GM21786 (cell line): Measurements from ENCODE around the gene STX8.
"Not testable (repeated sequence)": the region's sequence is repeated elsewhere in the genome, so short reads cannot be mapped to it uniquely, and the experiment has no call there.

ENCODE experiments used
- ATAC-seq: cut with Tn5 transposase; IDR thresholded peaks from one replicate; pipeline ENCODE4 v1.9.1; 2021; ENCODE audit not compliant: unreplicated experiment

The STX8 gene, protein sequence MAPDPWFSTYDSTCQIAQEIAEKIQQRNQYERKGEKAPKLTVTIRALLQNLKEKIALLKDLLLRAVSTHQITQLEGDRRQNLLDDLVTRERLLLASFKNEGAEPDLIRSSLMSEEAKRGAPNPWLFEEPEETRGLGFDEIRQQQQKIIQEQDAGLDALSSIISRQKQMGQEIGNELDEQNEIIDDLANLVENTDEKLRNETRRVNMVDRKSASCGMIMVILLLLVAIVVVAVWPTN

GRCh38 chr17:9575381-9576101 is at the start of gene STX8:
Gene STX8, minus strand, starts transcription at chr17:9575820. Its CDS starts 12 bp downstream, at chr17:9575808.
- peak; percentile 77 for ATAC-seq

- no peak for ATAC-seq
Measured at GRCh38 chr17:9622961-9623360, 47.3 kb upstream of the STX8 start.

GRCh38 chr17:9615486-9615885 is 39.9 kb upstream of the STX8 start:
- ATAC-seq: no peak

- ATAC-seq: no peak
Measured at GRCh38 chr17:9612006-9612405, 36.4 kb upstream of the STX8 start.

GRCh38 chr17:9611557-9611956 is 35.9 kb upstream of the STX8 start:
- no peak for ATAC-seq

GRCh38 chr17:9607058-9607457 is 31.4 kb upstream of the STX8 start:
- ATAC-seq: not testable (repeated sequence)

DNA sequence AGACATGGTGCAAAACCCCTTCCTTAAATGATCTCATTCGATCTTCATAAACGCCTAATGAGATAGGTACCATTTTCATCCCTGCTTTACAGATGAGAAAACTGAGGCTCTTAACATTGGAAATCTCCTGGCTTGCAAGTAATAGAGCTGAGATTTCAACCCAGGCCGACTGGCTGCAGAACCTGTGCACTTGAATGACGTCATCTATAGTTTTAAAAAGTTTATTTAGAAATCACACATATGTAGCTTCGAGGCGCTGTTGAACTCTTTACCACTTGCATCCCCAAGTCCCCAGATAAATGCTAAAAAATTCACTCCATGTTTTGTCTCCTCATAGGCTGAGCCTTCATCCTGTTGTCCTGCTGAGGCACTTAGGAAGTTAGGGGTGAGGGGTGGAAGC is 30.8 kb upstream of the STX8 start:
- no peak for ATAC-seq

DNA sequence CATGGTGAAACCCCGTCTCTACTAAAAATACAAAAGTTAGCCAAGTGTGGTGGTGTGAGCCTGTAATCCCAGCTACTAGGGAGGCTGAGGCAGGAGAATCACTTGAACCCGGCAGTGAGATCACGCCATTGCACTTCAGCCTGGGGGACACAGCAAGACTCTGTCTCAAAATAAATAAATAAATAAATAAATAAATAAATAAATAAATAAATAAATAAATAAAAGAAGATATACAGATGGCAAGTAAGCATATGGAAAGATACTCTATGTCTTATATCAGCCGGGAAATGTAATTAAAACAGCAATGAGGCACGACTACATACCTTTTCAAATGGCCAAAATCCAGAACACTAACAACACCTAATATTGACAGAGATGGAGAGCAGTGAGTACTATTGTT is 29.0 kb upstream of the STX8 start:
- ATAC-seq: not testable (repeated sequence)

DNA sequence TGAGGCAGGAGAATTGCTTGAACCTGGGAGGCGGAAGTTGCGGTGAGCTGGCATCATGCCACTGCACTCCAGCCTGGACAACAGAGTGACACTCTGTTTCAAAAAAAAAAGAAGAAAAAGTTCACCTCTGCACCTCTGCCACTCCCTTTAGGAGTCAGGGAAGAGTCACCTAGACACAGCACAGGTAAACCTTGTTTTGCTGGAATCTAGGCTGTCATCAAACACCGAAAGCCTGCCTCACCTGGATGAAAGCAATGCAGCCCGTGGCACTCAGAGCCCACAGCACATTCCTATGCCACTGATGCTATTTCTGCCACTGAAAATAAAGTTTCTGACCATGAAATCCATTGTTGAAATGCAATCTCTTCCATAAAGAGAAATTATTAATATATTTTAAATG is 23.0 kb upstream of the STX8 start:
- ATAC-seq: no peak

DNA sequence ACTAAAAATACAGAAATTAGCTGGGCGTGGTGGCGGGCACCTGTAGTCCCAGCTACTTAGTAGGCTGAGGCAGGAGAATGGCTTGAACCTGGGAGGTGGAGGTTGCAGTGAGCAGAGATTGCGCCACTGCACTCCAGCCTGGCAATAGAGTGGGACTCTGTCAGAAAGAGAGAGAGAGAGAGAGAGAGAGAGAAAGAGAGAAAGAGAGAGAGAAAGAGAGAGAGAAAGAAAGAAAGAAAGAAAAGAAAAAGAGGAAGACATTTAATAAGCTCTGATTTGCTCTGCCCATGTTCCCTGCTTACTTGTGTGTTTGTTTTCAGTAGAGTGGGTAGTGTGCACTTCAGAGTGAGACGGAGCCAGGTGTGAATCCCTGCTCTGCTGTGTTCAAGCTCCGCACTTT is 22.0 kb upstream of the STX8 start:
- ATAC-seq: not testable (repeated sequence)

GRCh38 chr17:9594065-9594464 is 18.4 kb upstream of the STX8 start:
- no peak for ATAC-seq

GRCh38 chr17:9587969-9588656 is 12.5 kb upstream of the STX8 start:
- no peak for ATAC-seq

- ATAC-seq: no peak
Measured at GRCh38 chr17:9577373-9577709, 1.7 kb upstream of the STX8 start.

GRCh38 chr17:9576521-9577372 is 1.1 kb upstream of the STX8 start, which contains the start of gene CFAP52:
Gene CFAP52, plus strand, starts transcription at chr17:9576642. Its CDS starts 54 bp downstream, at chr17:9576696.
- ATAC-seq: no peak

GRCh38 chr17:9571201-9571600 is 4.4 kb downstream of the STX8 start:
- ATAC-seq: no peak

DNA sequence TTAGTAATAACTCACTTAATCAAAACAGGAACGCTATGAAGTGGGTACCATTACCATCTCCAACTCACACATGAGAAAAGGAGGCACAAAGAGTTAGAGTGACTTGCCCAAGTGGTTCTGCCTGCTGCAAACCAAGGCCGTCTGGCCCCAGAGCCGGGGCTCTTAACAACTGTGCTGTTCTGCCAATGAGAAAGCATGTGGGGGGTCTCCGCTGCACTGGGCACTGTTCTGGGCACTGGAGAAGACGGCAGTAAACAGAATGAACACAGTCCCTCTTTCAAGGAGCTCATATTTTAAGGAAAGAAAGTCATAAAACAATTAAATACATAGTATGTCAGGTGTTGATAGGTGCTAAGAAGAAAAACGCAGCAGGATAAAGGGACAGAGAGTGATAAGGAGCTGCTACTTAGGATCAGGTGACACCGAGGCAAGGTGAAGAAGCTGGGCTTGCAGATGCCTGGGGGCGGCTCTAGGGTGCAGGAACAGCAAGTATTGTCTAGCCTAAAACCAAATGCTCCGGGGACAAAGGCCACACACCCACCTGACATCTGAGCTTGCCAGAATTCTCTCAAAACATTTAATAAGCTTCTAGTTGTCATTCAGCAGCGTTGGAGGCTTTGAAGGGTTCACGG is 6.5 kb downstream of the STX8 start:
- ATAC-seq: no peak

DNA sequence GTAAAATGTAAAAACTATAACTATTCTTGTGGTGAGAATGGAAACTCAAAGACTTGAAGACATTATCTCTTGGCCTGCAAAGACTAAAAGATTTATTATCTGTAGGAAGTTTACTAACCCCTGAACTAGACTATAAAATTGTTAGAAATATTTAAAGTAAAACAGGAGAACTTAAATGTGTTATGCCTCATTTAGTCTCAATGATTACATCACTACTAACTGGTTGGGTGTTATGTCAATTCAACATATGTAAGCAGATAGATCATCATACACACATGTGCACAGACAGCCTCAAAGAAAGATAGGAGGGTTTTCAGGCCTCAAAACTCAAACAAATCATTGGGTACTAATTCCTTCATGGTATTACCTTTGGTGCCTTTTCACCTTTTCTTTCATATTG is 7.6 kb downstream of the STX8 start:
- ATAC-seq: no peak

DNA sequence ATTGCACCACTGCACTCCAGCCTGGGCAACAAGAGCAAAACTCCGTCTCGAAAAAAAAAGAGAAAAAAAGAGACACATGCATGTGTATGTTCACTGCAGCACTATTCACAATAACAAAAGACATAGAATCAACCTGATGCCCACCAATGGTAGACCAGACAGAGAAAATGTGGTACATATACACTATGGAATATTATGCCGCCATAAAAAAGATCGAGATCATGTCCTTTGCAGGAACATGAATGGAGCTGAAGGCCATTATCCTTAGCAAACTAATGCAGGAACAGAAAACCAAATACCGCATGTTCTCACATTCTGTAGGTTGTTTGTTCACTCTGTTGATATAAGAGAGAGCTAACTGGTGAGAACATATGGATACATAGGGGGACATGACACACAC is 8.9 kb downstream of the STX8 start:
- ATAC-seq: not testable (repeated sequence)

- ATAC-seq: no peak
Measured at GRCh38 chr17:9566067-9566466, 9.6 kb downstream of the STX8 start.

GRCh38 chr17:9564104-9564503 is 11.5 kb downstream of the STX8 start:
- ATAC-seq: no peak

DNA sequence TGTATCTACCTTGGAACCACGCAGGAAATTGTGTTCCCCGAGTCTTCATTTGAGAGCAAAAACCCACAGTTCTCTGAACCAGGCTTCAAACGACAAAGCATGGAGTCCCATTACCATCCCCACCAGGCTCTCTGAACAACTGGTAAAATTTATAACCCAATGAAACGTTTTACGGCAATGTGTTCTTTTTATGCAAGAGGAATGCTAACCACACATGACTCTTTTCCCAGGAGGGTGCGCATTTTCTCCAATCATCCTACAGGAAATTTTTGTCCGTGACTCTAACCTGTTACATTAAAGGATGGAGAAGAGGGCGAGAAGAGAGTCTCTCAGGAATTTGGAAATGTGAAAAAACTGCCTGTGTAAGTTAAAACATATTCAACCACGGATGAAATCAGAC is 17.8 kb downstream of the STX8 start:
- no peak for ATAC-seq
